ENCODE measurements around the gene STK10.
"Not testable (repeated sequence)": the region's sequence is repeated elsewhere in the genome, so short reads cannot be mapped to it uniquely, and the experiment has no call there.

Gene STK10

GRCh38 chr5:172164769-172165212 is 23.2 kb downstream of the STK10 start:
- DNase-seq: peak; percentile 76

- DNase-seq: no peak
Measured at GRCh38 chr5:172163346-172163745, 24.7 kb downstream of the STK10 start.

- no peak for DNase-seq
Measured at GRCh38 chr5:172162987-172163343, 25.1 kb downstream of the STK10 start.

GRCh38 chr5:172162323-172162986 is 25.6 kb downstream of the STK10 start:
- DNase-seq: no peak

GRCh38 chr5:172160506-172160905 is 27.5 kb downstream of the STK10 start:
- DNase-seq: no peak

GRCh38 chr5:172159016-172159415 is 29.0 kb downstream of the STK10 start:
- no peak for DNase-seq

- no peak for DNase-seq
Measured at GRCh38 chr5:172156541-172156994, 31.5 kb downstream of the STK10 start.

GRCh38 chr5:172155101-172155500 is 32.9 kb downstream of the STK10 start:
- DNase-seq: not testable (repeated sequence)

GRCh38 chr5:172153695-172154094 is 34.3 kb downstream of the STK10 start:
- DNase-seq: no peak

GRCh38 chr5:172151661-172152210 is 36.3 kb downstream of the STK10 start:
- DNase-seq: no peak

GRCh38 chr5:172150514-172151425 is 37.3 kb downstream of the STK10 start:
- no peak for DNase-seq

GRCh38 chr5:172149481-172149880 is 38.5 kb downstream of the STK10 start:
- not testable (repeated sequence) for DNase-seq

- no peak for DNase-seq
Measured at GRCh38 chr5:172149073-172149472, 39.0 kb downstream of the STK10 start.

- no peak for DNase-seq
Measured at GRCh38 chr5:172148381-172148780, 39.6 kb downstream of the STK10 start.

- DNase-seq: no peak
Measured at GRCh38 chr5:172147857-172148256, 40.2 kb downstream of the STK10 start.

GRCh38 chr5:172146748-172147092 is 41.3 kb downstream of the STK10 start:
- DNase-seq: no peak

GRCh38 chr5:172145870-172146747 is 41.9 kb downstream of the STK10 start:
- no peak for DNase-seq

GRCh38 chr5:172144931-172145869 is 42.8 kb downstream of the STK10 start:
- DNase-seq: no peak

- no peak for DNase-seq
Measured at GRCh38 chr5:172144291-172144815, 43.7 kb downstream of the STK10 start.

- no peak for DNase-seq
Measured at GRCh38 chr5:172143875-172144274, 44.1 kb downstream of the STK10 start.

- DNase-seq: no peak
Measured at GRCh38 chr5:172142709-172143215, 45.3 kb downstream of the STK10 start.

Data from right forelimb (tissue), 1 donor.